NK-92 treated with Interleukin-12 subunit alpha and Interleukin-12 subunit beta, amount 100 ng/mL, for 24 hours (cell line): ENCODE data around the gene NDE1.

Experiments used
- DNase-seq: peaks from one replicate; lab custom pipeline; 2025; lab: John Stamatoyannopoulos, UW

Gene NDE1

DNA sequence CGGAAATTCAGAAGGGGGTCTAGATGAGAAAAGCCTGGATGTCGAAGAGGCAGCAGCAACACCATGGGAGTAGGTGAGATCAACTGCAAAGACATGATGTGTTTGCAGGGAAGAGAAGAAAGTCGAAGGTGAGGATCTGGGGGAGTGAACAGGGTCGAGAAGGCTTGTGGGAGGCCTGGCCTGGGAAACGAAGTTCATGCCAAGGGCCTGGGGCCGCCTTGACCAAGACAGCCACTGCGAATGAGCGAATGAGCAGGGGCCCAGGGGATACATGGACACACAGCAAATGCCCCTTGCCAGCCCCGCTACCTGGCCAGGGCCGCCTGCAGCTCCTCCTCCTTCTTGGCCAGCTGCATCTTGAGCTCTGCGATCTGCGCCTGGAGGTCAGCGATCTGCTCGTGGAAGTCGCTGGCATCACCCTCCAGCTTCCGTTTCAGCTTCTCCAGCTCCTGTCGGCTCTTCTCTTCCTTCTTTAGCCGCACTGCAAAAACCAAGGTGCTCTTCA is 87.1 kb downstream of the NDE1 start:
- DNase-seq = no peak

DNA sequence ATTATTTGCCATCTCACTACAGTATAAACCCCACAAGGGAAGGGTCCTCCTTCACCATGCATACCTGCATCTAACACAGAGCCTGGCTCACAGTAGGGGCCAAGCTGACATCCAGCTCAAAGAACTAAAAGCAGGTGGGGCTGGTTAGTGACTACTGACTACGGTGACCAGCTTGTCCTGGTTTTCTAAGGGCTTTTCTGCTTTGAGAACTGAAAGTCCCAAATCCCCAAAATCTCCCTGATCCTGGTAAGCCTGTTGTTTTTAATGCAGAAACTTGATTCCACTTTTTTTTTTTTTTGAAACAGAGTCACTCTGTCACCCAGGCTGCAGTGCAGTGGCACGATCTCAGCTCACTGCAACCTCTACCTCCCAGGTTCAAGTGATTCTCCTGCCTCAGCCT is 89.4 kb downstream of the NDE1 start:
- no peak for DNase-seq

DNA sequence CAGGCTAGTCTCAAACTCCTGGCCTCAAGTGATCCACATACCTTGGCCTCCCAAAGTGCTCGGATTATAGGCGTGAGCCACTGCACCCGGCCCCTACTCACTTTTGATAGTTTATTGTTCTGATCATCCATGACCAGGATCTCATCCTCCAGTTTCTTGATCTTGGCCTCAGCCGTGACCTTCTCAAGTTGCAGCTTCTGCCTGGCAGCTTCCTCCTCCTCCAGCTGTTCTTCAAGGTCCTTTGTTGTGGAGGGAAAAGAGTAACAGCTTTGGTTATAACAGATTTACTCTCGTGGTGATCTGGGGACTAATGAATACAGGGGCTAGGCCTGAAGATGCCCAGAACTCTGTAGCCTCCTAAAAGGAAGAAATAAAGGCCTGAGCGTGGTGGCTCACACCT is 89.9 kb downstream of the NDE1 start:
- no peak for DNase-seq

DNA sequence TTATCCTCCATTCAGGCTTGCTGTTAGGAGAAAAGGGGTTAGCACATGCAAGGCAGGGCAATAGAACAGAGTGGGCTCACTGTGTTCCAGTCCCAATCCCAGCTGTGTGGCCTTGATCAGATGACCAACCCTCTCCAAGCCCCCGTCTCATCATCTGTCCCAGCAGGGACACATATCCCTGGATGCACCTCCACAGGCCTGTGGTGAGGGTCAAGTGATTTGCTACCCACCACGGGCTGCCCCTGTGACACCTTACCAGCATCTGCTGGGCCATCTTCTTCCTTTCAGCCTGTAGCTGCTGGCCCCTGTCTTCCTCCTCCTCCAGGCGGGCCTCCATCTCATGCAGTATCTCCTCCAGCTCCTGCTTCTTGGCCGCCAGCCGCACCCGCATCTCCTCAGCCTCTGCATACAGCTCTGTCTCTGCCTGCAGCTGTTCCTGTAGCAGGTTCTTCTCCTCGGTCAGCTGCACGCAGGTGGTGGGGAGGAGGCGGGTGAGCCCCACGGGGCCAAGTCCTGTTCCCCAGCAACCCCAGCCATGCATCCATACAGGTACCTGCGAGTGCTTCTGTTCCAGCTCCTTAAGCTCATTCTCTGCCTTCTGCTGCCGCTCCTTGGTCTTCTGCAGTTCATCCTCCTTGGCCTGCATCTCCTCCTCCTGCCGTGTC is 91.3 kb downstream of the NDE1 start:
- DNase-seq = no peak

DNA sequence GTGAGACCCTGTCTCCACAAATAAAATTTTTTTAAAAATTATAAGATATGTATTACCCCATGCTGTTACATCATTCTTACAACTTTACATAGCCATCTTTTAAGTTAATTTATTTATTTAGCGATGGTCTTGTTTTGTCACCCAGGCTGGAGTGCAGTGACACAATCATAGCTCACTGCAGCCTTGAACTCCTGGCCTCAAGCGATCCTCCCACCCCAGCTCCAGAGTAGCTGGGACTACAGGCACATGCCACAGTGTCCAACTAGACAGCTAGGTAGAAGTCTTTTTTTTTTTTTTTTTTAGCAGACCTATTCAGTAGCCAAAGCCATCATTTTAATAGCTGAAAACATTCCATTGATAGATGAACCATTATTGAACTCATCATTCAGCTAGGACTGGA is 92.7 kb downstream of the NDE1 start:
- no peak for DNase-seq

DNA sequence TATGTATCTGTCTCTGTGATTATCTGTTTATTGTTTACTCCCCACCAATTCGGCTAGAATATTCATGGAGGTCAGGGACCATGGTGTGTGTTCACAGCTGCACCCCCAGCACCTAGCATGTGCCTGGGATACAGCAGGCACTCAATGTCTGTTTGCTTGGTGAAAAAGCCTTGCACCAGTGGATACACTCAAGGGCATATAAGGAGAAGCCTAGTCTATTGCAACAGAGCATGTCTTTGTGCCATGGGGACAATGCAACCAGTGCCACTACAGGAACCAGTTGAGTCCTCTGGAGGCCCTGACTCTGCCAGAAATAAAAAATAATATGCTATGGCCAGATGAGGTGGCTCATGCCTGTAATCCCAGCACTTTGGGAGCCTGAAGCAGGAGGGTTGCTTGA is 93.6 kb downstream of the NDE1 start:
- DNase-seq = no peak

DNA sequence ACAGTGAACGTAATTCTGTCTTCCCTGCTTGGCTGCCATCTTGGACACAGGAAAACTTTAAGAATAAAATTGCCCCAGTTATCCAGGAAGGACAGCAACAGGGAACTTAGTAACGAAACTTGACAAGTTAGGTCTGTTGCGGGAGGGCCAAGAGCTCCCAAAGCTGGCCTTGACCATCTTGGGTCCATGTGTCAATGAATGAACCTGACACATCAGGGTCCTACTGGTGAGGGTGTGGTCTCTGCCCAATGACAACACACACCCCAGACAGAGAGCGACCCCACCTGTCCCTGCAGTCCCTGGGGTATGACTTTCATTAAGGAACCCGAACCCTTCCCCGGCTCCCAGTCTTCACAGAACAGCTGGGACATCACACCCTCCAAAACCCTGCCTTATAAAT is 96.3 kb downstream of the NDE1 start:
- no peak for DNase-seq

DNA sequence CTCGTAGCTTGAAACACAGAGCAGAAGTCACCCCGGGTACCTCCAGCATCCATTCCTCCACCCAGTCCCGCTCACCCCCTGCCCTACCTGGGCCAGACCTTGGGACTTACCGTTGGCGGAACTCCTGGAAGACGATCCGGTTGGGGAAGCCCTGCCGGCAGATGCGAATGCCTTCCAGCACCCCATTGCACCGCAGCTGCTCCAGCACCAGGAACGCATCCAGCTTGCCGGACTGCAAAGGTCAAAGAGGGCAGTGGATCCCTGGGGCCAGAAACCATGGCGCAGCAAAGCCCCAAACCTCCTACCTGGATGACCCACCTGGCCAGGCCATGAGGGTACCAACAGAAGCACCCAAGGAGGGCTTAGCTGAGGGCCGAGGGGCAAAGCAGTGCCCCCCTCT is 97.9 kb downstream of the NDE1 start:
- DNase-seq = no peak

DNA sequence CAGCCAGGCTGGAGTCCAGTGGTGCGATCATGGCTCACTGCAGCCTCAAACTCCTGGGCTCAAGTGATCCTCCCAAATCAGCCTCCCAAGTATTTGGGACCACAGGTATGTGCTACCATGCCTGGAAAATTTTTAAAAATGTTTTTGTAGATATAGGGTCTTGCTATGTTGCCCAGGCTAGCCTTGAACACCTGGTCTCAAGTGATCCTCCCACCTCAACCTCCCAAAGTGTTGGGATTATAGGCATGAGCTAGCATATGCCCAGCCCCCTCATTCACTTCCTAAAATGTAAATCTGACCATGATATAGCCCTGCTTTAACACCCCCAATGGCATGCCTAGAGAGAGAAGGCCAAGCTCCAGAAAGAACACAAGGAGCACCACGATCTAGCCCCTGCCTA is 98.6 kb downstream of the NDE1 start:
- no peak for DNase-seq

DNA sequence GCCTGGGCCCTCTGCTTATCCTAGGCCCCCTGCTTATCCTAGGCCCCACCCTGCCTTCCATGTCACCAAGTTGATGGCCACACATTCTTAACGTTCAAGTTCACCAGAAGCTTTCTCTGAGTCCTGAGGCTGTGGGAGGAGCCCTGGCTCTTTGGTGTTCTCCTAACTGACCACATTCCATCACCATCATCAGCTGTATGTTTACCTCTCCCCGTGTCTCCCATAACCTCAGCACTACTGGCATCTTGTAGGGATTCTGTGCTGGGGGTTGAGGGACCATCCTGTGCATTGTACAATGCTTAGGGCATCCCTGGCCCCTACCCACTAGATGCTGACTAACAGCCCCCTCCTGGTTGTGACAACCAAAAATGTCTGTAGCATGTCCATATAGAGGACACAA is 99.3 kb downstream of the NDE1 start:
- no peak for DNase-seq

DNA sequence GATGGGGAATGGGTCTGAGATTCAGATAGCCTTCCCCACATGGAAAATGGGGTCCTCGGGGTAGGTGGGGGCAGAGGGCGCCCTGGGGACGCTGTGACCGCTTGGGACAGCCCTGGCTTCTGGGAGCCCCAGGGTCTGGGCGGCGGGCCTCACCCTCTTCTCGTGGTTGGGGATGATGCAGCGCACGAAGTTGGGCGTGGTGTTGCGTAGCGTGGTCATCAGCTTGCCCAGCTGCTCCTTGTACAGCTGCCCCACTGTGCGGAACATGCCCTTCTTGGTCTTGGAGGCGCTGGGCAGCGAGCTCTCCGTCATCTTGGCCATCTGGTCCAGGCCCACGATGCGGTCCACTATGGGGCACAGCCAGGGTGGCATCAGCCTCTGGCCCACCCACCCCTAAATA is 99.9 kb downstream of the NDE1 start:
- no peak for DNase-seq

DNA sequence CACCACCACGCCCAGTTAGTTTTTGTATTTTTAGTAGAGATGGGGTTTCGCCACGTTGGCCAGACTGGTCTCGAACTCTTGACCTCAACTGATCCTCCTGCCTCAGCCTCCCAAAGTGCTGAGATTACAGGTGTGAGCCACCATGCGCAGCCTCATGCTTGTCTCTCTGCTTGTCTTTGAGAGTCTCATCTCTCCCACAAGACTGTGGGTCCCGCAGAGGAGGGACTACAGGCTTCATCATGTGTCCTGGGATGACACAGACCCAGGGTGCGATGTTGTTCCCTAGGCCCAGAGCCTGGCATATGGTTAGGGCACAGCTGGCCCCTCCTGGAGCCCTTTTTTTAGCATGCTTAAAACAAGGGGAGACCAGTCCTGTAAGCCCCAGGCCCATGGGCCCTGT is 101.9 kb downstream of the NDE1 start:
- DNase-seq = no peak

DNA sequence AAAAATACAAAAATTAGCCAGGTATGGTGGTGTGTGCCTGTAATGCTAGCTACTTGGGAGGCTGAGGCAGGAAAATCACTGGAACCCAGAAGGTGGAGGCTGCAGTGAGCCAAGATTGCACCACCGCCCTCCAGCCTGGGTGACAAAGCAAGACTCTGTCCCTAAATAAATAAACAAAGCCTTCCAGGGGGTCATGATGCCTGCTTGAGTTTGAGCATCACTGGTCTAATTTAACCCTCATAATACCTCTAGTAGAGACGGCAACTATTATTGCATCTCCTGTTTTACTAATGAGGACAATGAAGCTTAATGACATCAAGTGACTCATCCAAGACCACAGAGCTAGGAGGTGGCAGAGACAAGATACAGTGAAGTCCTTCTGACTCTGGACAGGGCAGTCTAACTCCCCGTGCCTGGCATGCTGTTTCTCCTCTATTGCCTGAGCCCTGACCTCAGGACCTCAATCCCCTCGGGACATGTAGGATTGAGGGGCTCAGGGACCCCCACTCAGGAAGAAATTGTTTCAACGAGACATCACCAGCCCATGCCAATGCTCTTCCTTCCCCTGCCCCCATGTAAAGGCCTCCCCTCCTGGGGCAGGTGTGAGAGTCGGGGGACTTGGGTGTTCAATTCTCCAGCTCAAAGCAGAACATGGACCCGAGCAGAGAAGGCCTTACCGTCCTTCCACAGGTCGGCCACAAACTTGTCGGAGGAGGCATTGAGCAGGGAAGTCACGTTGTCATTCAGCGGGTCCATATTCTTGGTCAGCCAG is 102.9 kb downstream of the NDE1 start:
- no peak for DNase-seq

DNA sequence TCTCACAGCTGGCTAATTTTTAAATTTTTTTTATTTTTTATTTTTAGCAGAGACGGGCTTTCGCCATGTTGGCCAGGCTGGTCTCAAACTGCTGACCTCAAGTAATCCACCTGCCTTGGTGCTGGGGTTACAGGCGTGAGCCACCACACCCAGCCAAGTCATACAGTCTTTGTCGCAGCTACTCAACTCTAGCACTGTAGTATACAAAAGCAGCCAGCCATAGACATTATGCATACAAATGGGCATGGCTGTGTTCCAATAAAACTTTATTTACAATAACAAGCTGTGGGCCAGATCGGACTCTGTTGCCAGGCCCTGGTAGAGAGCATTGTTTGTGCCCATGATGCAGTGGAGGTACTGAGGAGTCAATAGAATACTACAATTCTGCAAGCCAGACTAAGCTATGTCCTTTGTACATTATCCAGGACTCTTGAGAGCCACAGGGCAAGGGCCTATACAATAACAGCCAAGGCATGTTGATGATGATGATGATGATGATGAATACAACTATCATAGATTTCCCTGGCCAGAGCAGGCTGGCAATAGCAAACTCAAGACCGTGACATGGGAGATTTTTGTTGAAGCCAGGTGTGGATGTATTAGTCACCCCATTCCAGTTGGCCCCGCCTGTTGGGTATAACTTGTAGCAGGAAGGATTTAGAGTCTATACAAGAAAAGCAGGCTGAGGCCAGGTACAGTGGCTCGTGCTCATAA is 104.9 kb downstream of the NDE1 start:
- no peak for DNase-seq

DNA sequence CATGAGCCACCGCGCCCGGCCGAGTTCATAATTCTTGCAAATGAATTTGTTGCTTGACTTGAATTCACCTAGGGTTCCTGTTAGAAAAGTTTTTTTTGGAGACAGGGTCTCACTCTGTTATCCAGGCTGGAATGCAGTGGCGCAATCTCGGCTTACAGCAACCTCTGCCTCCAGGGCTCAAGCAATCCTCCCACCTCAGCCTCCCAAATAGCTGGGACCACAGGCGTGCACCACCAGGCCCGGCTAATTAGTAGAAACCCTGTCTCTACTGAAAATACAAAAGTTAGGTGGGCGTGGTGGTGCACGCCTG is 107.0 kb downstream of the NDE1 start:
- DNase-seq = no peak

DNA sequence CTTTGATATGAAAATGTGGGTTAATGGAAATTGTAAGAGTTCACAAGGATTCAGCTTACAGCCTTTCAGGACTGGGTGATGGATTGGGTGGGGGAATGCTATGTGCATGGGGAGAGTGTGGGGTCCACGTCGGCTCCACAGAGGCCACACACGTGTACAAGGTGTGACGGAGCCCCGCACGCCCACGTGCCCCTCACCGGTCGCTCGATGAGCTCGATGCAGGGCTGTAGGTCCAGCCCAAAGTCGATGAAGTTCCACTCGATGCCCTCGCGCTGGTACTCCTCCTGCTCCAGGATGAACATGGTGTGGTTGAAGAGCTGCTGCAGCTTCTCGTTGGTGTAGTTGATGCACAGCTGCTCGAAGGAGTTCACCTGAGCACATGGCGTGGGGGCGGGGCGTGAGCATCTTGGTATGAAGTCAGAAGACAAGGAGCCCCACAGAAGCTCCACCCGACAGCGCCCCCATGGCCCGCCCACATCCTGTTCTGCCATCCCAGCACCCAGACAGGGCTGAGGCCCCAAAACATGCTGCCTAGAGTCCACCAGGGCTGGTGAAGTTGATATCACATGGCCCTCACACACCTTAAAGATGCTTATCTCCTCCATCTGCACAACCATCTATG is 107.7 kb downstream of the NDE1 start:
- no peak for DNase-seq

DNA sequence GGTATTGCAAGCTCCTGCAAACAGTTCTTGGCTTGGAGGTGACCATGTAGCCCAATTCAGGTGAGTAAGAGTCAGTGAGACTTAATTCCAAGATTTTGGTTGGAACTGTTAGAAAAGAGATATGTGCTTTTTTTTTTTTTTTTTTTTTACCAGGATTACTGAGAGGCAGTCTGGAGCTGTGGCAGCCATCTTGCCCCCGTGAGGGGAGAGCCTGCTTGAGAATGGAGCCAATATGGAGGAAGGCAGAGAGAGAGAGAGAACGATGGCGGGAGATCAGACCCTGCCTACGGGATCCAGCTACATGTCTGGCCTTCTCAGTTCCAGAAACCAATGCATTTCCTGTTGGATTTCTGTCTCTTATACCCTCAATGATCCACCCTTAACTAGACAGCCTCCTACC is 109.0 kb downstream of the NDE1 start:
- DNase-seq = no peak

DNA sequence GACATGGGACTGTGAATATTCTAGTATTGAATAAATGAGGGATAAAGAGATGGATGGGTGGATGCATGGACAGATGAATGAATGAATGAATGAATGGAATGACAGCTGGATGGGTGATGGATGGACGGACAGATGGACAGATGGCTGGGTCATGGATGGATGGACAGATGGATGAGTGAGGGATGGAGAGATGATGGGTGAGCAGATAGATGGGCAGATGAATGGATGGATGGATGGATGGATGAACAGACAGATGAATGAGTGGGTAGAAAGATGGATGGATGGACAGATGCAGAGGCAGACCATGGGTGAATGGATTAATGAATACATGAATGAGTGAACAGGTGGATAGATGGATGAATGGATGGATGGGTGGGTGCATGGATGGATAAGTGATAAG is 110.1 kb downstream of the NDE1 start:
- no peak for DNase-seq

DNA sequence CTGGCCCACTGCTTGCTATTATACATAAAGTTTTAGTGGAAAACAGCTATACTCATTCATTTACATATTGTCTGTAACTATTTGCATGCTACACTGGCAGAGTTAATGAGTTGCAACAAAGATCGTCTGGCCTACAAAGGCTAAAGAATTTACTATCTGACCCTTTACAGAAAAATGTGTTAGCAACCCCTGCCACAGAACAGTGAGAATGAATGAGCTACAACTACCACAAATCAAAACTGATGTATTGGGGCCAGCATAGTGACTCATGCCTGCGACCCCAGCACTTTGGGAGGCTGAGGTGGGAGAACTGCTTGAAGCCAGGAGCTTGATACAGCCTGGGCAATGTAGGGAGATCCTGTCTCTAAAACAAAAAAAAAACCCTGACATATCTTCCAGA is 114.1 kb downstream of the NDE1 start:
- no peak for DNase-seq

DNA sequence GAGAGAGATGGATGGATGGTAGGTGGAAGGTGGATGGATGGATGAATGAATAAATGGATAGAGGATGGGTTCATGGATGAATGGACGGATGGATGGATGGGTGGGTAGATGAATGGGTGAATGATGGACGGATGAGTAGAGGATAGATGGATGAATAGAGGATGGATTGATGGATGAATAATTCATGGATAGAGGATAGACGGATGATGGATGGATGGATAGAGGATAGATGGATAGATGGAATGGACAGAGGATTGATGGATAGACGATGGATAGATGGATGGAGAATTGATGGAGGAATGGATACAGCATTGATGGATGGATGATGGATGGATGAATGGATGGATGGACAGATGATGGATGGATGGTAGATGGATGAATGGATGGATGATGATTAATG is 115.1 kb downstream of the NDE1 start:
- no peak for DNase-seq

DNA sequence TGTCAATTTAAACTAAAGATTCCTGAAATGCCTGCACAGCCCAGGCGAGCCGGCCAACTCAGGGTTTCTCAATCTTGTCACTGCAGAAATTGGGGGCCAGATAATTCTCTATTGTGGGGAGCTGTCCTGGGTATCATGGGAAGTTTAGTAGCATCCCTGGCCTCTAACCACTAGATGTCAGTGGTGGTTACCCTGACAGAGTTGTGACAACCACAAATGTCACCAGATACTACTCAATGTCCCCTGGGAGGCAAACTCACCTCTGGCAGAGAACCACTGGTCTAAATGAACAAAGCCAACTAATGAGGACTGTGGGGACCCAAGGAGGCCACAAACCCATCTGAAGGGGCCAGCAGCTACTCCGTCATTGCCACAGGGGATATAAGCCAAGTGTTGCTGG is 115.8 kb downstream of the NDE1 start:
- no peak for DNase-seq

DNA sequence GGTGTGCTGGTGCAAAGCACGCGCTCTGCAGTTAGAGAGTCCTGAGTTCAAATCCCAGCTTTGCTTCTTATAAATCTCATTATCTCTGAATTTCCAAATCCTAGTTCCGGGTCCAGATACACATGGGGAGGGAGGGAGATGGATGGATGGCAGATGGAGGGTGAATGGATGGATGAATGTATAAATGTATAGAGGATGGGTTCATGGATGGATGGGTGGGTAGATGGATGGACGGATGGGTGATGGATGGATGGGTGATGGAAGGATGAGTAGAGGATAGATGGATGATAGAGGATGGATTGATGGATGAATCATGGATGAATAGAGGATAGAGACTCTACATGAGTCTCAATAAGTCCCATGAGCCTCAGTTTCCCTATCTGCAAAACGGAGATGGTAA is 116.9 kb downstream of the NDE1 start:
- no peak for DNase-seq

DNA sequence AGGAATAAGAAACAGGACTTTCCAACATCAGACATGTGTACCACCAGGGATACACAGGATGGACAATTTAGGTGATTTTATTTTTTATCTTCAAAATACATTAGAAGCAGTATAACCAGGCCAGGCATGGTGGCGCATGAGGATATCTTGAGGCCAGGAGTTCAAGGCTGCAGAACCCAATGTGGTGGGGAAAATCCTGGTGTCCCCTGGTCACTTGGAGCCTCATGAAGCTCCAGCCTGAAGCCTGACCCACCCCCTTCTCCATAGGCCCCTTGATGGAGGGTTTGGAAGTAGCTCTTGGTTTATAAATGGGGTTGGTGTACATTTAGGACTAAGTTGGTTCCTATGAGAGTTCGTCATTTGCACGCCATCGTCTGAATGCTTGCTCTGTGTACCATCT is 118.2 kb downstream of the NDE1 start:
- no peak for DNase-seq
